ENCODE results near the gene SEMA3G. TPM values are rescaled to one million over a fixed set of nuclear protein-coding genes. Genes with fewer than 3 reads are reported as not detected.

SEMA3G gene
- polyA plus RNA-seq, 1 donor (not counting 4 experiments of a cell fraction or from before 2014, with no cell fraction given): 0.07 TPM

DNA sequence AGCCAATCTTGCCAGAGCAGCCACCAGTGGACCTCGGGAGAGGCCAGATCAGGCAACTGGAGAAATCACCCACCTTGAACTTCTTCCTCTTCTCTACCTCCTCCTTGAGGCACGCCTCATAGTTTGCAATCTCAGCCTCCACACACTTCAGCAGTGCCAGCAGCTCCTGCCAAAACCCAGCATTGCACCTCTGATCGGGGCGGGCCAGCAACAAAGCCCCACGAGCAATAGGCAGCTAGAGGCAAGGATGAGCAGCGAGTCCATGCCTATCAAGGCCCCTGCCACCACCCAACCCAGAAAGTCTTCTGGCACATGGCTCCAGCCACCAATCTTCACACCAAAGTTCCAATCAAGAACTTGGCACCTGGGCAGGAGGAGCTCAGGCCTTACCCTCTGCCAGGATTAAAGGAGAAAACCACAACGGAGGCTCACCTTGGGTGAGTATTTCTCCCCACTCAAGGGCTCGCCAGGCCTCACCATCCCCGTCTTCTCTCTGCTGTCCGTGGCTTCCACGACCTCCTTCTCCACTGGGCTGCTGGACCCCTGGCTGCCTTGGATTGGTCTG is 42.1 kb downstream of the SEMA3G start:
- H3K4me3 ChIP-seq (ENCODE audit: control insufficient read depth in 2 of 3, extremely low read depth in 1 of 3, insufficient read depth in 2 of 3, low read depth in 1 of 3, low read length in 3 of 3): no peak overlapping the region
- peaks cover 12% of the 10 kb centered on the region for H3K79me2 ChIP-seq (ENCODE audit: control insufficient read depth, insufficient read depth, low read length)
- peaks cover 46% of the 10 kb centered on the region for H3K4me1 ChIP-seq (ENCODE audit: control insufficient read depth, extremely low read depth, insufficient read depth, low read length)
- no peak overlapping the region for H2AFZ ChIP-seq (ENCODE audit: control insufficient read depth, low read length)
- no peak overlapping the region for H3K9ac ChIP-seq (ENCODE audit: control insufficient read depth, extremely low read depth, insufficient read depth, low read length)
- no peaks in the 10 kb centered on the region for H3K27me3 ChIP-seq (ENCODE audit: control insufficient read depth, extremely low read depth, insufficient read depth, low read length)
- TF ChIP-seq CTCF (optimal IDR thresholded peaks at IDR 0.05 in 1 of 3, IDR thresholded peaks at IDR 0.05 in 1 of 3, conservative IDR thresholded peaks at IDR 0.05 in 1 of 3; ENCODE audit: extremely low read depth in 1 of 3, insufficient read depth in 2 of 3, low read length in 3 of 3): no peak
- TF ChIP-seq EZH2 (IDR thresholded peaks at IDR 0.05; ENCODE audit: low read length): no peak
- DNase-seq (ENCODE audit: low read depth, low spot score) (no peak), FAIRE-seq (no peak)
- dilution Hi-C loops (cut with MboI; ENCODE audit: extremely low pct_ligation_motif_present, low sequenced_read_pairs): no loop called here
- no peaks in the 10 kb centered on the region for H4K20me1 ChIP-seq (ENCODE audit: control insufficient read depth, extremely low read depth, insufficient read depth, low read length)
- peaks cover 3% of the 10 kb centered on the region for H3K9me1 ChIP-seq (ENCODE audit: control insufficient read depth, extremely low read depth, insufficient read depth, low read length)
- H3K4me2 ChIP-seq (ENCODE audit: control insufficient read depth, extremely low read depth, insufficient read depth, low read depth, low read length): no peak overlapping the region
- peaks cover 39 to 65% of the 10 kb centered on the region in 2 experiments for H3K36me3 ChIP-seq (ENCODE audit: control insufficient read depth in 2 of 2, extremely low read depth in 1 of 2, insufficient read depth in 2 of 2, low read length in 2 of 2)
- H3K9me3 ChIP-seq (ENCODE audit: control insufficient read depth, low read depth, low read length): no peaks in the 10 kb centered on the region
- H3K27ac ChIP-seq (ENCODE audit: control insufficient read depth, insufficient read depth, low read length): no peak overlapping the region

DNA sequence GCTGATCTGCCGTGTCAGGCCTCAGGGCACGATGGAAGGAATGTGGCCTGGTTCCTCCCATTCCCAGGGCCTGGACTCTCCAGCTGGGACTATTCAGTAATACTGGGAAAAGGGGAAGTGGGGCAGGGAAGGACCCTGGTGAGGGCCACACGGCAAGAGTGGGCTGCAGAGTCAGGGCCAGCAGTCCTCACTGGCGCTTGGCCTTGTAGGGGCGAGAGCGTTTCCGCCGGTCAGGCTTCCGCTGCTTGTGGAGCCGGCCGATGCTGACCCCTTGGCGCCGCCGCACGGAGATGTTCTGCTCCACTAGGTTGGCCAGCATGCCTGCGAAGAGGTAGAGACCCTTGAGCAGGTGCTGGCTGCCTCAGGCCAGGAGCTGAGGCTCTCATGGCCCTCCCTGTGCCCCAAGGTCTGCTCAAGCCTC is 42.8 kb downstream of the SEMA3G start:
- Histone ChIP-seq H3K9ac (ENCODE audit: control insufficient read depth, extremely low read depth, insufficient read depth, low read length) (no peak overlapping the region), H3K4me3 (ENCODE audit: control insufficient read depth in 2 of 3, extremely low read depth in 1 of 3, insufficient read depth in 2 of 3, low read depth in 1 of 3, low read length in 3 of 3) (no peak overlapping the region), H3K27ac (ENCODE audit: control insufficient read depth, insufficient read depth, low read length) (no peak overlapping the region), H3K4me1 (ENCODE audit: control insufficient read depth, extremely low read depth, insufficient read depth, low read length) (peaks cover 39% of the 10 kb centered on the region), H2AFZ (ENCODE audit: control insufficient read depth, low read length) (no peak overlapping the region), H3K79me2 (ENCODE audit: control insufficient read depth, insufficient read depth, low read length) (peaks cover 8% of the 10 kb centered on the region), H3K9me1 (ENCODE audit: control insufficient read depth, extremely low read depth, insufficient read depth, low read length) (peaks cover 3% of the 10 kb centered on the region), H3K36me3 (ENCODE audit: control insufficient read depth in 2 of 2, extremely low read depth in 1 of 2, insufficient read depth in 2 of 2, low read length in 2 of 2) (peaks cover 36 to 58% of the 10 kb centered on the region in 2 experiments), H3K9me3 (ENCODE audit: control insufficient read depth, low read depth, low read length) (no peaks in the 10 kb centered on the region), H4K20me1 (ENCODE audit: control insufficient read depth, extremely low read depth, insufficient read depth, low read length) (no peaks in the 10 kb centered on the region), H3K27me3 (ENCODE audit: control insufficient read depth, extremely low read depth, insufficient read depth, low read length) (no peaks in the 10 kb centered on the region), H3K4me2 (ENCODE audit: control insufficient read depth, extremely low read depth, insufficient read depth, low read depth, low read length) (no peak overlapping the region)
- no peak for FAIRE-seq
- dilution Hi-C loops (cut with MboI; ENCODE audit: extremely low pct_ligation_motif_present, low sequenced_read_pairs): no loop called here
- DNase-seq (ENCODE audit: low read depth, low spot score): no peak
- TF ChIP-seq EZH2 (IDR thresholded peaks at IDR 0.05; ENCODE audit: low read length) (no peak), CTCF (optimal IDR thresholded peaks at IDR 0.05 in 1 of 3, IDR thresholded peaks at IDR 0.05 in 1 of 3, conservative IDR thresholded peaks at IDR 0.05 in 1 of 3; ENCODE audit: extremely low read depth in 1 of 3, insufficient read depth in 2 of 3, low read length in 3 of 3) (no peak)
